22Rv1 (cell line): ENCODE results near the gene FOLR2.

Experiments
- ZFX ChIP-seq: fragments of 450-650 bp; IDR thresholded peaks from 2 replicates; pipeline ENCODE4 v1.6.1; 2017; ENCODE audit warnings: antibody characterized with exemption, borderline replicate concordance
- TF ChIP-seq, protein P1 (sequence below): fragments of 450-650 bp; IDR thresholded peaks from 2 replicates; pipeline ENCODE4 v1.5.1; 2017; ENCODE audit warnings: mild to moderate bottlenecking

DNA sequence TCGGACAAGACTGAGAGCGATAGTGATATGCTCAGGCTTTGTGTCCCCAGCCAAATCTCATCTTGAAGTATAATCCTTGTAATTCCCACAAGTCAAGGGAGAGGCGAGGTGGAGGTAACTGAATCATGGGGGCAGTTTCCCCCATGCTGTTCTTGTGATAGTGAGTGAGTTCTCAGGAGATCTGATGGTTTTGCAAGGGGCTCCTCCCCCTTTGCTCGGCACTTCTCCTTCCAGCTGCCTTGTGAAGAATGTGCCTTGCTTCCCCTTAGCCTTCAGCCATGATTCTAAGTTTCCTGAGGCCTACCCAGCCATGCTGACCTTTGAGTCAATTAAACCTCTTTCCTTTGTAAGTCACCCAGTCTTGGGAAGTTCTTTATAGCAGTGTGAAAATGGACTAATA, 7.5 kb upstream of the FOLR2 start:
- TF ChIP-seq, protein P1, sequence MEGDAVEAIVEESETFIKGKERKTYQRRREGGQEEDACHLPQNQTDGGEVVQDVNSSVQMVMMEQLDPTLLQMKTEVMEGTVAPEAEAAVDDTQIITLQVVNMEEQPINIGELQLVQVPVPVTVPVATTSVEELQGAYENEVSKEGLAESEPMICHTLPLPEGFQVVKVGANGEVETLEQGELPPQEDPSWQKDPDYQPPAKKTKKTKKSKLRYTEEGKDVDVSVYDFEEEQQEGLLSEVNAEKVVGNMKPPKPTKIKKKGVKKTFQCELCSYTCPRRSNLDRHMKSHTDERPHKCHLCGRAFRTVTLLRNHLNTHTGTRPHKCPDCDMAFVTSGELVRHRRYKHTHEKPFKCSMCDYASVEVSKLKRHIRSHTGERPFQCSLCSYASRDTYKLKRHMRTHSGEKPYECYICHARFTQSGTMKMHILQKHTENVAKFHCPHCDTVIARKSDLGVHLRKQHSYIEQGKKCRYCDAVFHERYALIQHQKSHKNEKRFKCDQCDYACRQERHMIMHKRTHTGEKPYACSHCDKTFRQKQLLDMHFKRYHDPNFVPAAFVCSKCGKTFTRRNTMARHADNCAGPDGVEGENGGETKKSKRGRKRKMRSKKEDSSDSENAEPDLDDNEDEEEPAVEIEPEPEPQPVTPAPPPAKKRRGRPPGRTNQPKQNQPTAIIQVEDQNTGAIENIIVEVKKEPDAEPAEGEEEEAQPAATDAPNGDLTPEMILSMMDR, result no peak
- TF ChIP-seq ZFX, result no peak
